8988T (cell line): ENCODE results near the gene PLEKHA5.
"Not testable (repeated sequence)": the region's sequence is repeated elsewhere in the genome, so short reads cannot be mapped to it uniquely, and the experiment has no call there.

Source experiments
- DNase-seq: peaks from one replicate; pipeline ENCODE4 v3.0.0; 2011

The PLEKHA5 gene

GRCh38 chr12:19129486-19130223 lies at the start of gene PLEKHA5:
Gene PLEKHA5, plus strand, starts transcription at chr12:19129733. Its CDS starts 67 bp downstream, at chr12:19129800.
- DNase-seq, result peak; percentile 59

- no peak for DNase-seq
Measured at GRCh38 chr12:19080918-19081317, 48.6 kb upstream of the PLEKHA5 start.

GRCh38 chr12:19082365-19082911 lies 47.1 kb upstream of the PLEKHA5 start:
- no peak for DNase-seq

GRCh38 chr12:19084547-19084946 lies 45.0 kb upstream of the PLEKHA5 start:
- no peak for DNase-seq

- no peak for DNase-seq
Measured at GRCh38 chr12:19085090-19085489, 44.4 kb upstream of the PLEKHA5 start.

GRCh38 chr12:19088606-19089005 lies 40.9 kb upstream of the PLEKHA5 start:
- DNase-seq, result no peak

- not testable (repeated sequence) for DNase-seq
Measured at GRCh38 chr12:19092482-19092881, 37.1 kb upstream of the PLEKHA5 start.

GRCh38 chr12:19093218-19093617 lies 36.3 kb upstream of the PLEKHA5 start:
- no peak for DNase-seq

- DNase-seq, result no peak
Measured at GRCh38 chr12:19095331-19095730, 34.2 kb upstream of the PLEKHA5 start.

GRCh38 chr12:19095756-19096480 lies 33.6 kb upstream of the PLEKHA5 start:
- DNase-seq, result no peak

GRCh38 chr12:19105463-19105862 lies 24.1 kb upstream of the PLEKHA5 start:
- no peak for DNase-seq

GRCh38 chr12:19107750-19108149 lies 21.8 kb upstream of the PLEKHA5 start:
- DNase-seq, result no peak

- DNase-seq, result no peak
Measured at GRCh38 chr12:19110221-19110940, 19.2 kb upstream of the PLEKHA5 start.

GRCh38 chr12:19113464-19113863 lies 16.1 kb upstream of the PLEKHA5 start:
- no peak for DNase-seq

GRCh38 chr12:19115285-19115684 lies 14.2 kb upstream of the PLEKHA5 start:
- DNase-seq, result no peak

- no peak for DNase-seq
Measured at GRCh38 chr12:19119440-19119839, 10.1 kb upstream of the PLEKHA5 start.

- DNase-seq, result no peak
Measured at GRCh38 chr12:19120795-19121194, 8.7 kb upstream of the PLEKHA5 start.

GRCh38 chr12:19121449-19122018 lies 8.0 kb upstream of the PLEKHA5 start:
- DNase-seq, result no peak

GRCh38 chr12:19125325-19125724 lies 4.2 kb upstream of the PLEKHA5 start:
- no peak for DNase-seq

GRCh38 chr12:19127270-19127669 lies 2.3 kb upstream of the PLEKHA5 start:
- no peak for DNase-seq

- no peak for DNase-seq
Measured at GRCh38 chr12:19128485-19128884, 1.0 kb upstream of the PLEKHA5 start.

- DNase-seq, result no peak
Measured at GRCh38 chr12:19129122-19129485, 429 bp upstream of the PLEKHA5 start.
